WTC11 (cell line): ENCODE data around the gene TSSK2. TPM values are rescaled to one million over a fixed set of nuclear protein-coding genes. Genes with fewer than 3 reads are reported as not detected.

Experiments
- ATAC-seq: fragments of 200-7000 bp; cut with Tn5 transposase; 2 replicates; pipeline ENCODE4 v1.10.0; 2021; ENCODE audit warnings: mild to moderate bottlenecking, moderate library complexity
- CTCF ChIA-PET: fragments of 300-600 bp; sonication (Branson Sonifier 250); formaldehyde crosslinking; loops from one replicate; lab custom pipeline; 2021; ENCODE audit warnings: antibody characterized with exemption; lab: Charles Lee
- POLR2A ChIA-PET: fragments of 350-600 bp; sonication (Branson Sonifier 250); formaldehyde crosslinking; loops from one replicate; lab custom pipeline; 2021; ENCODE audit warnings: antibody characterized with exemption; lab: Charles Lee
- DNase-seq: peaks from one replicate; pipeline ENCODE4 v3.0.0; 2021; ENCODE audit warnings: low spot score
- H3K27ac Mint-ChIP-seq: 2 replicates; pipeline ENCODE4 v1.8.0; 2021; ENCODE audit warnings: mixed read lengths
- H3K27me3 Mint-ChIP-seq: 2 replicates; pipeline ENCODE4 v1.8.0; 2021; ENCODE audit warnings: low read depth, mild to moderate bottlenecking, moderate library complexity, mixed read lengths
- H3K36me3 Mint-ChIP-seq: 2 replicates; pipeline ENCODE4 v1.8.0; 2021; ENCODE audit warnings: mixed read lengths
- H3K4me1 Mint-ChIP-seq: 2 replicates; pipeline ENCODE4 v1.8.0; 2022; ENCODE audit warnings: mixed read lengths
- H3K4me3 Mint-ChIP-seq: 2 replicates; pipeline ENCODE4 v1.8.0; 2021; ENCODE audit warnings: mild to moderate bottlenecking, moderate library complexity, mixed read lengths
- H3K9me3 Mint-ChIP-seq: 2 replicates; pipeline ENCODE4 v1.8.0; 2021; ENCODE audit warnings: mixed read lengths
- ATF1 ChIP-seq: sonication (generic); formaldehyde crosslinking; IDR thresholded peaks from 2 replicates; pipeline ENCODE4 v1.8.1; 2023; ENCODE audit warnings: mild to moderate bottlenecking, moderate library complexity, missing genetic modification reagents
- CREM ChIP-seq: sonication (generic); formaldehyde crosslinking; IDR thresholded peaks from 2 replicates; pipeline ENCODE4 v1.8.1; 2022; ENCODE audit warnings: mild to moderate bottlenecking, missing genetic modification reagents, moderate library complexity
- ESRRA ChIP-seq: sonication (generic); formaldehyde crosslinking; IDR thresholded peaks from 2 replicates; pipeline ENCODE4 v1.8.1; 2022; ENCODE audit warnings: mild to moderate bottlenecking, missing genetic modification reagents, borderline replicate concordance
- FOXP1 ChIP-seq: sonication (generic); formaldehyde crosslinking; IDR thresholded peaks from 2 replicates; pipeline ENCODE4 v1.8.0; 2022; ENCODE audit warnings: missing genetic modification reagents, mild to moderate bottlenecking, moderate library complexity, borderline replicate concordance
- GRHL2 ChIP-seq: fragments of 250-450 bp; sonication (Bioruptor Pico); IDR thresholded peaks from 2 replicates; pipeline ENCODE4 v1.8.0; 2022; ENCODE audit warnings: mild to moderate bottlenecking, moderate library complexity; ENCODE audit not compliant: insufficient replicate concordance, severe bottlenecking
- JAZF1 ChIP-seq: fragments of 250-450 bp; sonication (Bioruptor Pico); IDR thresholded peaks from 2 replicates; pipeline ENCODE4 v1.9.0; 2021; ENCODE audit warnings: moderate library complexity, mild to moderate bottlenecking, inconsistent platforms
- KAT7 ChIP-seq: sonication (generic); formaldehyde crosslinking; IDR thresholded peaks from 2 replicates; pipeline ENCODE4 v1.8.1; 2023; ENCODE audit warnings: missing genetic modification reagents, mild to moderate bottlenecking, borderline replicate concordance
- MLX ChIP-seq: sonication (generic); formaldehyde crosslinking; IDR thresholded peaks from 2 replicates; pipeline ENCODE4 v1.8.1; 2023; ENCODE audit warnings: mild to moderate bottlenecking, missing genetic modification reagents, moderate library complexity
- NFYB ChIP-seq: sonication (generic); formaldehyde crosslinking; conservative IDR thresholded peaks from 2 replicates; pipeline ENCODE4 v1.8.0; 2022; ENCODE audit warnings: low read depth, missing genetic modification reagents
- RELA ChIP-seq: sonication (generic); formaldehyde crosslinking; IDR thresholded peaks from 2 replicates; pipeline ENCODE4 v1.8.1; 2022; ENCODE audit warnings: missing genetic modification reagents, mild to moderate bottlenecking, borderline replicate concordance
- SP1 ChIP-seq: sonication (generic); formaldehyde crosslinking; conservative IDR thresholded peaks from 2 replicates; pipeline ENCODE4 v1.8.1; 2022; ENCODE audit warnings: missing genetic modification reagents
- ZNF396 ChIP-seq: fragments of 250-450 bp; sonication (Bioruptor Pico); IDR thresholded peaks from 2 replicates; pipeline ENCODE4 v1.8.0; 2021; ENCODE audit warnings: mild to moderate bottlenecking, moderate library complexity, borderline replicate concordance
- total RNA-seq: library from RNA; stranded (reverse); gene quantifications from 3 replicates; pipeline ENCODE4 v1.2.3, GENCODE V29; 2021
- TF ChIP-seq, protein P1 (sequence below): sonication (generic); formaldehyde crosslinking; IDR thresholded peaks from 2 replicates; pipeline ENCODE4 v1.8.0; 2022; ENCODE audit warnings: mild to moderate bottlenecking, missing genetic modification reagents
- TF ChIP-seq, protein P2 (sequence below): sonication (generic); formaldehyde crosslinking; IDR thresholded peaks from 2 replicates; pipeline ENCODE4 v1.8.0; 2022; ENCODE audit warnings: missing genetic modification reagents
- TF ChIP-seq, protein P3 (sequence below): sonication (generic); formaldehyde crosslinking; IDR thresholded peaks from 2 replicates; pipeline ENCODE4 v1.8.1; 2022; ENCODE audit warnings: mild to moderate bottlenecking, moderate library complexity, missing genetic modification reagents

The TSSK2 gene
- total RNA-seq, 1 experiment from 2014 or later, result not detected

DNA sequence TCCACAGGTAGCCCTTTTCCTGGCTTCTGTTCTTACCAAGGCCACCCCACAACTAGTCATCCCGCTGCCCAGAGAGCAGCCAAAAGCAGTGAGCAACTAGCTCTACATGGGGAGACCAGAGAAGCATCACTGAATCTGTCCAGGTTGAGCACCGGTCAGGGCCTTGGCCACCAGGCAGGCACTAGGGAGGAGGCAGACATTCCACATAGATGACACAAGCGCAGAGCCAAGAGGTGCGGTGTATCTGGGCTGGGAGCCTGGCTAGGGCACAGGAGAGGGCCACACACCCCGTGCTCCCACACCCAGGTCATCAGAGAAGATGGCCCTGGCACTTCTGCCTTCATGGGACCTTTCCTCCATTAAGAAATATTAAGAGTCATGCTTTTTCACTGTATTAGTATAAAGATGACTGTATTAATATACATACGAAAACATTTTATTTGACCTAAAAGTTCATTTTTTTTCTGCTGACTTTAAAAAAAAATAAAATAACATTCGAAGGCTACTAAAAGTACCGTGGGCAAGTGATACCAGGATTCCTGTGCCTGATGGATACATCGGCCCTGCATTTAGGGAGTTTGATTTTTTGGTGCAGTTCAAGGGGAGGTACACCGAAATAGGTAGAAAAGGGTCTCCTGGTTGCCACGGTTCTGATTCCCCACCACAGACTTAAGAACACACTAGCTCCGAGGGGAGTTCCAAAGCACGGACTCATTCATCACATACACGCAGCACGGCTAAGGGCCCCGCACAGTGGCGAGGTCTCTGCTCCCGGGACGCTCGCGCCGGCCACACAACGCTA is 10.1 kb upstream of the TSSK2 start:
- no peaks in the 10 kb centered on the region for H3K36me3 Mint-ChIP-seq
- CTCF ChIA-PET, result interaction anchor here (1.4 to 2.5 kb wide), 4 partner anchors 10 to 47 kb away, joined by 5 to 17 read pairs (median 11); partner anchors contain the start of gene ESS2
- no peak for DNase-seq
- H3K27ac Mint-ChIP-seq, result no peak overlapping the region
- no peak for TF ChIP-seq ATF1 (CRISPR knock-in tag)
- TF ChIP-seq, protein P1, sequence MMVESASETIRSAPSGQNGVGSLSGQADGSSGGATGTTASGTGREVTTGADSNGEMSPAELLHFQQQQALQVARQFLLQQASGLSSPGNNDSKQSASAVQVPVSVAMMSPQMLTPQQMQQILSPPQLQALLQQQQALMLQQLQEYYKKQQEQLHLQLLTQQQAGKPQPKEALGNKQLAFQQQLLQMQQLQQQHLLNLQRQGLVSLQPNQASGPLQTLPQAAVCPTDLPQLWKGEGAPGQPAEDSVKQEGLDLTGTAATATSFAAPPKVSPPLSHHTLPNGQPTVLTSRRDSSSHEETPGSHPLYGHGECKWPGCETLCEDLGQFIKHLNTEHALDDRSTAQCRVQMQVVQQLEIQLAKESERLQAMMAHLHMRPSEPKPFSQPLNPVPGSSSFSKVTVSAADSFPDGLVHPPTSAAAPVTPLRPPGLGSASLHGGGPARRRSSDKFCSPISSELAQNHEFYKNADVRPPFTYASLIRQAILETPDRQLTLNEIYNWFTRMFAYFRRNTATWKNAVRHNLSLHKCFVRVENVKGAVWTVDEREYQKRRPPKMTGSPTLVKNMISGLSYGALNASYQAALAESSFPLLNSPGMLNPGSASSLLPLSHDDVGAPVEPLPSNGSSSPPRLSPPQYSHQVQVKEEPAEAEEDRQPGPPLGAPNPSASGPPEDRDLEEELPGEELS (CRISPR knock-in tag), result no peak
- TF ChIP-seq, all 79 proteins: peak for 0
- H3K9me3 Mint-ChIP-seq, result no peaks in the 10 kb centered on the region
- POLR2A ChIA-PET, result interaction anchor here (0.5 to 1.5 kb wide), 4 partner anchors 23 to 1333 kb away, joined by 3 to 8 read pairs (median 7); partner anchors contain the start of genes ESS2 and SLC25A1
- peak overlapping the region; percentile 81 for H3K4me3 Mint-ChIP-seq
- no peaks in the 10 kb centered on the region; the same call in 1 of the 2 replicates for H3K27me3 Mint-ChIP-seq
- H3K4me1 Mint-ChIP-seq, result peaks cover 32% of the 10 kb centered on the region
- ATAC-seq, result no peak

DNA sequence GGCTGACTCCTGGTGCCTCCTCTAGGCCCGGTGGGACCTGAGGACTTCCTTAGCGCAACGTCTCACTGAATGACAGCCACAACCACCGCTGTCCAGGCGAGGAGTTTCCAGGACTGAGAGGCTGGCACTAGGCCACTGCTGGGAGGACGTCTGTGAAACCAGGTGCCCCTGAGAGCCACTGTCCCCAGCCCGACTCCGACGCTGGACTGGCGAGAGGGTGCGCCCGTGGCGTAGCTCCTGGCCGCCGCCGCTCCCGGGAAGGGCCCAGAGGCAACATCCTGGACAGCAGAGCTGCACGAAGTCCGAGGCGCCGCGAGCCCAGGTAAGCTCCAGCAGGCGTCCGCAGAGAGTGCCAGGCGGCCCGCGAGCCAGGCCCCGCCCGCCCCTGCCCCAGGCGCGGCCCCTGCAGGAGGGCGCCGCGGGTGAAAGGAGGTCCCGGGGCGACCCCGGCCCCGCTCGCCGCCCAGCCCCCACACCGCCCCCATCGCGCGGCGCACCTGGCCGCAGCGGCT is 9.4 kb upstream of the TSSK2 start:
- H3K27ac Mint-ChIP-seq, result no peak overlapping the region
- peak; percentile 49 for DNase-seq
- H3K4me1 Mint-ChIP-seq, result peaks cover 30% of the 10 kb centered on the region
- peak; percentile 4 for ATAC-seq
- TF ChIP-seq CREM (0 out of 2 replicates have a peak, but pooled peaks have one; percentile 50), ATF1 (CRISPR knock-in tag) (0 out of 2 replicates have a peak, but pooled peaks have one; percentile 33), JAZF1 (no peak), ZNF396 (CRISPR knock-in tag) (no peak), FOXP1 (CRISPR knock-in tag) (0 out of 2 replicates have a peak, but pooled peaks have one; percentile 9), ESRRA (CRISPR knock-in tag) (0 out of 2 replicates have a peak, but pooled peaks have one; percentile 49)
- TF ChIP-seq, protein P2, sequence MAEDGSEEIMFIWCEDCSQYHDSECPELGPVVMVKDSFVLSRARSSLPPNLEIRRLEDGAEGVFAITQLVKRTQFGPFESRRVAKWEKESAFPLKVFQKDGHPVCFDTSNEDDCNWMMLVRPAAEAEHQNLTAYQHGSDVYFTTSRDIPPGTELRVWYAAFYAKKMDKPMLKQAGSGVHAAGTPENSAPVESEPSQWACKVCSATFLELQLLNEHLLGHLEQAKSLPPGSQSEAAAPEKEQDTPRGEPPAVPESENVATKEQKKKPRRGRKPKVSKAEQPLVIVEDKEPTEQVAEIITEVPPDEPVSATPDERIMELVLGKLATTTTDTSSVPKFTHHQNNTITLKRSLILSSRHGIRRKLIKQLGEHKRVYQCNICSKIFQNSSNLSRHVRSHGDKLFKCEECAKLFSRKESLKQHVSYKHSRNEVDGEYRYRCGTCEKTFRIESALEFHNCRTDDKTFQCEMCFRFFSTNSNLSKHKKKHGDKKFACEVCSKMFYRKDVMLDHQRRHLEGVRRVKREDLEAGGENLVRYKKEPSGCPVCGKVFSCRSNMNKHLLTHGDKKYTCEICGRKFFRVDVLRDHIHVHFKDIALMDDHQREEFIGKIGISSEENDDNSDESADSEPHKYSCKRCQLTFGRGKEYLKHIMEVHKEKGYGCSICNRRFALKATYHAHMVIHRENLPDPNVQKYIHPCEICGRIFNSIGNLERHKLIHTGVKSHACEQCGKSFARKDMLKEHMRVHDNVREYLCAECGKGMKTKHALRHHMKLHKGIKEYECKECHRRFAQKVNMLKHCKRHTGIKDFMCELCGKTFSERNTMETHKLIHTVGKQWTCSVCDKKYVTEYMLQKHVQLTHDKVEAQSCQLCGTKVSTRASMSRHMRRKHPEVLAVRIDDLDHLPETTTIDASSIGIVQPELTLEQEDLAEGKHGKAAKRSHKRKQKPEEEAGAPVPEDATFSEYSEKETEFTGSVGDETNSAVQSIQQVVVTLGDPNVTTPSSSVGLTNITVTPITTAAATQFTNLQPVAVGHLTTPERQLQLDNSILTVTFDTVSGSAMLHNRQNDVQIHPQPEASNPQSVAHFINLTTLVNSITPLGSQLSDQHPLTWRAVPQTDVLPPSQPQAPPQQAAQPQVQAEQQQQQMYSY (CRISPR knock-in tag), result no peak
- TF ChIP-seq, all 79 proteins: peak for 4
- H3K9me3 Mint-ChIP-seq, result no peaks in the 10 kb centered on the region
- POLR2A ChIA-PET, result interaction anchor here (0.5 to 1.5 kb wide), 5 partner anchors 12 to 1333 kb away, joined by 3 to 8 read pairs (median 6); partner anchors contain the start of genes ESS2 and SLC25A1
- H3K27me3 Mint-ChIP-seq, result no peaks in the 10 kb centered on the region; the same call in 1 of the 2 replicates
- CTCF ChIA-PET, result interaction anchor here (0.6 to 2.5 kb wide), 6 partner anchors 11 to 213 kb away, joined by 3 to 17 read pairs (median 8); partner anchors contain the start of genes ESS2 and SLC25A1
- H3K4me3 Mint-ChIP-seq, result peak overlapping the region; percentile 81
- H3K36me3 Mint-ChIP-seq, result no peaks in the 10 kb centered on the region

DNA sequence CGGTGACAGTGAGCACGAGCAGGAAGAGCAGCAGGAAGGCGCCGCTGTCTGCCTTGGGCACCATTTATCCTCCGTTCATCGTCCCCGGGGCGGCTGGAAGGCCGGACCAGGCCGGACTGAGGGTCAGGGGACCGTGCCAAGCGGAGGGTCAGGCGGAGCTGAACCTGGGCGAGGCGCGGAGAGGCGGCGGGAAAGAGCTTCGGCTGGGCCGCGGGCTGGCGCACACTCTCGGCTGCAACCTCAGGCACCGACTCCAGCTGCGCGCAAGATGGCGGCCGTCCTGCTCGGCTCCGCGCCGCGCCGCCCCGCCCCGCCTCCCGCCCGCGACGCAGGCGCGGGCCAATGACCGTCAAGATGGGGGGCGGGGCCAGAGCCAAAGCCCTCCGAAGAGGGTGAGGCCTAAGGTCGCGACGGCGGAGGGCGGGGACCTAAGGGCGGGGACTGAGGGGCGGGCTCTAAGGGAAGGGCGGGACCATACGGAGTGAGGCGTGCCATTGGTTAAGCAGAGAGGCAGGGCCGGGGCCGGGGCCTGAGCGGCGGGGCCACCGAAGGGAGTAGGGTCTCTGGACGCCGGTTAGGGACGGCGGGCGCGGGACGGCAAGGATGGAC is 8.9 kb upstream of the TSSK2 start, which contains the start of gene DGCR2:
DGCR2 (minus strand) TSS at position 270 of the 609 bp plus-strand sequence; CDS start at position 64, 206 bp downstream.
- POLR2A ChIA-PET, result interaction anchor here (0.7 to 1.5 kb wide), 5 partner anchors 12 to 224 kb away, joined by 3 to 8 read pairs (median 6); partner anchors contain the start of genes ESS2 and SLC25A1
- CTCF ChIA-PET, result interaction anchor here (0.6 to 2.5 kb wide), 7 partner anchors 11 to 214 kb away, joined by 3 to 17 read pairs (median 5); partner anchors contain the start of genes ESS2 and SLC25A1
- TF ChIP-seq KAT7 (CRISPR knock-in tag), result peak; percentile 78; the same call in 1 of the 2 replicates
- TF ChIP-seq GRHL2 (CRISPR knock-in tag), result no peak
- TF ChIP-seq RELA (CRISPR knock-in tag), result 0 out of 2 replicates have a peak, but pooled peaks have one; percentile 46
- peak; percentile 45 for TF ChIP-seq NFYB (CRISPR knock-in tag)
- TF ChIP-seq SP1 (CRISPR knock-in tag), result peak; percentile 93
- no peak for TF ChIP-seq MLX (CRISPR knock-in tag)
- TF ChIP-seq, protein P3, sequence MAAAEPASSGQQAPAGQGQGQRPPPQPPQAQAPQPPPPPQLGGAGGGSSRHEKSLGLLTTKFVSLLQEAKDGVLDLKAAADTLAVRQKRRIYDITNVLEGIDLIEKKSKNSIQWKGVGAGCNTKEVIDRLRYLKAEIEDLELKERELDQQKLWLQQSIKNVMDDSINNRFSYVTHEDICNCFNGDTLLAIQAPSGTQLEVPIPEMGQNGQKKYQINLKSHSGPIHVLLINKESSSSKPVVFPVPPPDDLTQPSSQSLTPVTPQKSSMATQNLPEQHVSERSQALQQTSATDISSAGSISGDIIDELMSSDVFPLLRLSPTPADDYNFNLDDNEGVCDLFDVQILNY, result 0 out of 2 replicates have a peak, but pooled peaks have one; percentile 41

More for the DNA sequence above, 8.9 kb upstream of the TSSK2 start, which contains the start of gene DGCR2:
- H3K9me3 Mint-ChIP-seq, result no peaks in the 10 kb centered on the region
- H3K4me1 Mint-ChIP-seq, result peaks cover 27% of the 10 kb centered on the region
- H3K27ac Mint-ChIP-seq, result peak within 1 kb of the TSS; percentile 71
- no peaks in the 10 kb centered on the region for H3K36me3 Mint-ChIP-seq
- H3K27me3 Mint-ChIP-seq, result no peaks in the 10 kb centered on the region; the same call in 1 of the 2 replicates
- peak within 1 kb of the TSS; percentile 81 for H3K4me3 Mint-ChIP-seq
- ATAC-seq (peak; percentile 99), DNase-seq (peak; percentile 98)
